Stimulated activated naive B cell treated with anti-CD40 and anti-IgM and Interleukin-4, amounts not matched to agents 10 μg/mL and 1 μg/mL and 100 μg/mL, for 72 hours (primary cell): ENCODE data around the gene ALG6.

Experiments used
- ATAC-seq, 2 donors: fragments of 150-1000 bp; cut with Tn5 transposase; replicated peaks; 2 replicates each; pipeline ENCODE4 v1.10.0; 2021; ENCODE audit warnings: moderate library complexity in 1 of 2
- DNase-seq: peaks from one replicate; pipeline ENCODE4 v3.0.0; 2021
- H3K27ac Mint-ChIP-seq: one replicate; pipeline ENCODE4 v1.8.0; 2022; ENCODE audit warnings: mild to moderate bottlenecking, mixed read lengths
- H3K27me3 Mint-ChIP-seq, 2 donors: one replicate each; pipeline ENCODE4 v1.8.0; 2022; ENCODE audit warnings: mixed read lengths in 2 of 2
- H3K36me3 Mint-ChIP-seq, 2 donors: one replicate each; pipeline ENCODE4 v1.8.0; 2022; ENCODE audit warnings: mixed read lengths in 2 of 2, mild to moderate bottlenecking in 1 of 2
- H3K4me1 Mint-ChIP-seq, 2 donors: one replicate each; pipeline ENCODE4 v1.8.0; 2022; ENCODE audit warnings: mixed read lengths in 2 of 2, mild to moderate bottlenecking in 1 of 2
- H3K4me3 Mint-ChIP-seq, 2 donors: one replicate each; pipeline ENCODE4 v1.8.0; 2022; ENCODE audit warnings: mild to moderate bottlenecking in 2 of 2, mixed read lengths in 2 of 2, moderate library complexity in 1 of 2
- H3K9me3 Mint-ChIP-seq, 2 donors: one replicate each; pipeline ENCODE4 v1.8.0; 2022; ENCODE audit warnings: mixed read lengths in 2 of 2, mild to moderate bottlenecking in 1 of 2

The ALG6 gene

GRCh38 chr1:63367215-63368103 is at the start of gene ALG6:
TSS of gene ALG6 (plus strand) at chr1:63367627. CDS start at chr1:63370978, 3,351 bp downstream.
- H3K4me1 Mint-ChIP-seq, result peaks cover 12 to 22% of the 10 kb centered on the region in 2 donors

GRCh38 chr1:63317817-63318152 is 49.6 kb upstream of the ALG6 start:
- Mint-ChIP-seq H3K36me3 (peaks cover 13 to 21% of the 10 kb centered on the region in 2 donors), H3K27ac (peak overlapping the region; percentile 49), H3K9me3 (peaks cover 9 to 13% of the 10 kb centered on the region in 2 donors), H3K27me3 (peaks cover 58 to 80% of the 10 kb centered on the region in 2 donors), H3K4me3 (peak overlapping the region; percentile 52 to 71), H3K4me1 (peaks cover 21 to 44% of the 10 kb centered on the region in 2 donors)
- DNase-seq, result no peak
- ATAC-seq, result no peak

More at GRCh38 chr1:63367215-63368103, at the start of gene ALG6:
- H3K27ac Mint-ChIP-seq, result peak within 1 kb of the TSS; percentile 94
- DNase-seq (peak; percentile 97), ATAC-seq (peak; percentile 92 to 94)
- no peaks in the 10 kb centered on the region for H3K9me3 Mint-ChIP-seq
- H3K36me3 Mint-ChIP-seq, result peaks cover 7 to 9% of the 10 kb centered on the region in 2 donors
- peak within 1 kb of the TSS; percentile 99 to 100 for H3K4me3 Mint-ChIP-seq
- peaks cover 0 to 3% of the 10 kb centered on the region in 2 donors for H3K27me3 Mint-ChIP-seq

GRCh38 chr1:63318201-63318979 is 49.0 kb upstream of the ALG6 start:
- Mint-ChIP-seq H3K36me3 (peaks cover 13 to 21% of the 10 kb centered on the region in 2 donors), H3K9me3 (peaks cover 9 to 13% of the 10 kb centered on the region in 2 donors), H3K4me3 (peak overlapping the region; percentile 44 to 75), H3K27ac (peak overlapping the region; percentile 84), H3K27me3 (peaks cover 58 to 80% of the 10 kb centered on the region in 2 donors), H3K4me1 (peaks cover 21 to 44% of the 10 kb centered on the region in 2 donors)
- DNase-seq (no peak), ATAC-seq (no peak)

- H3K4me1 Mint-ChIP-seq, result peaks cover 23 to 40% of the 10 kb centered on the region in 2 donors
- peaks cover 13 to 21% of the 10 kb centered on the region in 2 donors for H3K36me3 Mint-ChIP-seq
- H3K9me3 Mint-ChIP-seq, result peaks cover 9 to 13% of the 10 kb centered on the region in 2 donors
- peak overlapping the region; percentile 87 for H3K27ac Mint-ChIP-seq
- H3K4me3 Mint-ChIP-seq, result peak overlapping the region; percentile 46 to 58
- DNase-seq, result no peak
- peaks cover 51 to 72% of the 10 kb centered on the region in 2 donors for H3K27me3 Mint-ChIP-seq
- ATAC-seq, result no peak
These were observed 48.1 kb upstream of the ALG6 start for GRCh38 chr1:63319046-63320021.

- Mint-ChIP-seq H3K27me3 (peaks cover 50 to 69% of the 10 kb centered on the region in 2 donors), H3K4me1 (peaks cover 24 to 44% of the 10 kb centered on the region in 2 donors), H3K4me3 (peak overlapping the region in 1 of 2 donors; percentile 39), H3K27ac (peak overlapping the region; percentile 87), H3K9me3 (peaks cover 9 to 15% of the 10 kb centered on the region in 2 donors), H3K36me3 (peaks cover 13 to 24% of the 10 kb centered on the region in 2 donors)
- no peak for ATAC-seq
- DNase-seq, result no peak
These were observed 47.3 kb upstream of the ALG6 start for GRCh38 chr1:63320022-63320721.

- Mint-ChIP-seq H3K9me3 (peaks cover 9 to 13% of the 10 kb centered on the region in 2 donors), H3K27ac (peak overlapping the region; percentile 94), H3K4me3 (peak overlapping the region; percentile 81 to 82), H3K4me1 (peaks cover 23 to 46% of the 10 kb centered on the region in 2 donors), H3K36me3 (peaks cover 14 to 21% of the 10 kb centered on the region in 2 donors), H3K27me3 (peaks cover 49 to 67% of the 10 kb centered on the region in 2 donors)
- ATAC-seq (no peak), DNase-seq (no peak)
These were observed 46.2 kb upstream of the ALG6 start for GRCh38 chr1:63321066-63321784.

GRCh38 chr1:63321785-63322113 is 45.7 kb upstream of the ALG6 start:
- peak overlapping the region; percentile 94 for H3K27ac Mint-ChIP-seq
- ATAC-seq, result no peak

GRCh38 chr1:63322114-63322943 is 45.1 kb upstream of the ALG6 start, which contains the start of gene FOXD3:
TSS of gene FOXD3 (plus strand) at chr1:63322567. CDS start at chr1:63323059, 492 bp downstream.
- ATAC-seq, result peak; percentile 48 to 68
- Mint-ChIP-seq H3K9me3 (peaks cover 9 to 13% of the 10 kb centered on the region in 2 donors), H3K36me3 (peaks cover 18 to 21% of the 10 kb centered on the region in 2 donors), H3K4me1 (peaks cover 23 to 50% of the 10 kb centered on the region in 2 donors), H3K27ac (peak within 1 kb of the TSS; percentile 94), H3K4me3 (peak within 1 kb of the TSS; percentile 81 to 83), H3K27me3 (peaks cover 50 to 67% of the 10 kb centered on the region in 2 donors)
- no peak for DNase-seq

More at GRCh38 chr1:63321785-63322113, 45.7 kb upstream of the ALG6 start:
- H3K27me3 Mint-ChIP-seq, result peaks cover 47 to 65% of the 10 kb centered on the region in 2 donors
- H3K9me3 Mint-ChIP-seq, result peaks cover 9 to 13% of the 10 kb centered on the region in 2 donors
- H3K4me3 Mint-ChIP-seq, result peak overlapping the region; percentile 81 to 82
- H3K4me1 Mint-ChIP-seq, result peaks cover 23 to 48% of the 10 kb centered on the region in 2 donors
- DNase-seq, result no peak
- peaks cover 16 to 21% of the 10 kb centered on the region in 2 donors for H3K36me3 Mint-ChIP-seq

- Mint-ChIP-seq H3K9me3 (peaks cover 9 to 19% of the 10 kb centered on the region in 2 donors), H3K4me3 (peak overlapping the region; percentile 80 to 83)
These were observed 44.2 kb upstream of the ALG6 start for GRCh38 chr1:63322944-63323864.

GRCh38 chr1:63323865-63324778 is 43.3 kb upstream of the ALG6 start:
- Mint-ChIP-seq H3K4me3 (peak overlapping the region; percentile 79 to 83), H3K27me3 (peaks cover 53 to 67% of the 10 kb centered on the region in 2 donors), H3K9me3 (peaks cover 8 to 18% of the 10 kb centered on the region in 2 donors), H3K27ac (peak overlapping the region; percentile 93), H3K4me1 (peaks cover 20 to 46% of the 10 kb centered on the region in 2 donors), H3K36me3 (peaks cover 20 to 24% of the 10 kb centered on the region in 2 donors)
- no peak for ATAC-seq
- DNase-seq, result no peak

More at GRCh38 chr1:63322944-63323864, 44.2 kb upstream of the ALG6 start:
- ATAC-seq (peak; percentile 19 to 44), DNase-seq (peak; percentile 35)
- Mint-ChIP-seq H3K36me3 (peaks cover 20 to 30% of the 10 kb centered on the region in 2 donors), H3K27me3 (peaks cover 56 to 67% of the 10 kb centered on the region in 2 donors), H3K27ac (peak overlapping the region; percentile 91), H3K4me1 (peaks cover 24 to 51% of the 10 kb centered on the region in 2 donors)
